Activated naive CD4-positive, alpha-beta T cell treated with anti-CD3 and anti-CD28 coated beads, Interleukin-2, amount 50 U/mL, for 24 hours (primary cell): ENCODE data around the gene ANO3.

Experiments
- H3K27ac Mint-ChIP-seq: one replicate; pipeline ENCODE4 v1.8.0; 2021; ENCODE audit warnings: mild to moderate bottlenecking, mixed read lengths
- H3K27me3 Mint-ChIP-seq: one replicate; pipeline ENCODE4 v1.8.0; 2021; ENCODE audit warnings: mixed read lengths
- H3K36me3 Mint-ChIP-seq: one replicate; pipeline ENCODE4 v1.8.0; 2021; ENCODE audit warnings: mixed read lengths
- H3K4me1 Mint-ChIP-seq: one replicate; pipeline ENCODE4 v1.8.0; 2021; ENCODE audit warnings: mixed read lengths
- H3K4me3 Mint-ChIP-seq: one replicate; pipeline ENCODE4 v1.8.0; 2021; ENCODE audit warnings: mild to moderate bottlenecking, mixed read lengths
- H3K9me3 Mint-ChIP-seq: one replicate; pipeline ENCODE4 v1.8.0; 2021; ENCODE audit warnings: mixed read lengths

Gene ANO3

DNA sequence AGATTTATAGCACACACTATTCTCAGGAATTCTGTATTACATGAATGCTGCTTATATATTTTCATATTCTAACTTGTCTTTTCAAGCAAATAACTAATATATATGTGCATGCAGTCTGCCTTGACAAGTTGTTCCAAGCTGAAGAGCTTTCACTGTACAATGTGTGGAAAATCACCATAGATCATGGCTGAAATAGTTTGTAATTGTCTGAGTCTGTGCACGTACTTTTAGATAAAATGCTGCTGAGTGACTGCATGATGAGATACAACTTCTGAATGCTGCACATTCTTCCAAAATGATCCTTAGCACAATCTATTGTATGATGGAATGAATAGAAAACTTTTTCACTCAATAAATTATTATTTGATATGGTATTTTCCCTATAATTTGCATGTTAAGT lies 331.0 kb downstream of the ANO3 start:
- H3K36me3 Mint-ChIP-seq: no peaks in the 10 kb centered on the region
- no peaks in the 10 kb centered on the region for H3K27me3 Mint-ChIP-seq
- H3K9me3 Mint-ChIP-seq: peaks cover 4% of the 10 kb centered on the region
- H3K4me1 Mint-ChIP-seq: no peaks in the 10 kb centered on the region
- H3K4me3 Mint-ChIP-seq: no peak overlapping the region
- no peak overlapping the region for H3K27ac Mint-ChIP-seq

DNA sequence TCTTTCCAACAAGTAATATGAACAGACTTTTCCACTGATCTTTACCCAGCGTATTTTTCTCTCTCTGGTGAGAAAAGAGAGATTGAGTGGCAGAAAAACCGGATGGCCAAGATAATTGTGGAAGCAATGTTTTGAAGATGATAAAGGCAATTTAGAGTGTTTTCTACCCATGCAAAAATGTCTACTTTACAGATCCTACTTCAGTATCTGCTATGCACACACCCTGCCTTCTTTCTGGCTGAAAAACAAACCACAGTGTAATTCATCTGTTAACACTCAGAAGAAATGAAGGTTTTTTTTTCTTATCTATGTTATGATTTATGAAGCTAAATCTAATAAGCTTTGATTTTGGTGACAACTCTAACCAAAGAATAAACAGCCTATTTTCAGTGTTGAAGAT lies 333.1 kb downstream of the ANO3 start:
- no peaks in the 10 kb centered on the region for H3K27me3 Mint-ChIP-seq
- H3K9me3 Mint-ChIP-seq: peaks cover 7% of the 10 kb centered on the region
- H3K4me1 Mint-ChIP-seq: no peaks in the 10 kb centered on the region
- H3K27ac Mint-ChIP-seq: no peak overlapping the region
- no peaks in the 10 kb centered on the region for H3K36me3 Mint-ChIP-seq
- H3K4me3 Mint-ChIP-seq: no peak overlapping the region

DNA sequence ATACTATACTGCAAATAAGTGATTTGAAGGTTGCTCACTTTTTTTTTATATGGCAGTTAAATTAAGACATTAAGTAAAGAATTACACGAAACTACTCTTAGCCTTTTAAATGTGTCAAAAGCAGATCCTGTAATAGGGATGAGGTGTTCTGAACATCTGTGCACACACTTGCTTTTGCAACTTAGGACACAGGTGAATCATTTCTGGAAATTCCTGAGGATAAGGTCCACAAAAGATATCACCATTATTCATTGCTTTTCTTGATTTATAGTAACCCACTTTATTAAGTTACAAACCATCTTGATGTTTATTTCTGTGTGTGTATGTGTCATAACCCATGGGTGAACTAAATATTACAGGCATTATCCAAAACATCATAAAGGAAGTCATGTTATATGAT lies 334.0 kb downstream of the ANO3 start:
- no peaks in the 10 kb centered on the region for H3K36me3 Mint-ChIP-seq
- no peaks in the 10 kb centered on the region for H3K4me1 Mint-ChIP-seq
- H3K27ac Mint-ChIP-seq: no peak overlapping the region
- H3K4me3 Mint-ChIP-seq: no peak overlapping the region
- H3K27me3 Mint-ChIP-seq: no peaks in the 10 kb centered on the region
- H3K9me3 Mint-ChIP-seq: peaks cover 11% of the 10 kb centered on the region

DNA sequence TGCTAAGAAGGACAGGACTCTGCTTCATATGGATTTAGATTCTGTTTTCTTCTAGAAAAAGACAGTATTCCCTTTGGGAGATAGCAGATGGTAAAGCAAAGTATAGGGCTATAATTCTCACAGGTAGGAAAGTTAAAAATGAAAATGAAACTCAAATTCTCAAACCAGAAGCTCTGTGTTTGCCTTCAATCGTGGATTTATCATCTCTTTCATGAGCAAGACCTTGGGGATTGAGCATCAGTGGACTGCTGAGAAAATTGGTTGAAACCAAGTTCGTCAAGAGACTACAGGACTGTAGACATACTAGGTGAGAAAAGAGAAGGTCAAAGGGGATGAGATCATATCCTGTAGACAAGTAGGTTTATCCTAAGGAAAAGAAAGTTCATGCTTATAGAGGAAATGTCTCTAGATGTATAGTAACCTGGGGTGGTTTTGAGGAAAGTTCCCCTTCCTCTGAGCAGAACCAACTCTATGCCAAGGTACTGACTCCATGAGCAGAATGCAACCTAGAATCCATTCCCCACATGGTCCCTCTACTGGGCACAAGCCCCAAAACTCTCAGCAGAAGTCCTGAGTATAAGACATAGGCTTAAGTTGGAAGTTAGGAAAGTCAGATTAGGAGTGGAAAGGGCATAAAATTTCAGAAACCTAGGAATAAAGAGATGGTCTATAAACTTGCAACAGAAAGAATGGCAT lies 343.5 kb downstream of the ANO3 start:
- no peak overlapping the region for H3K4me3 Mint-ChIP-seq
- peaks cover under 1% of the 10 kb centered on the region for H3K9me3 Mint-ChIP-seq
- H3K27ac Mint-ChIP-seq: no peak overlapping the region
- H3K36me3 Mint-ChIP-seq: no peaks in the 10 kb centered on the region
- H3K4me1 Mint-ChIP-seq: no peaks in the 10 kb centered on the region
- no peaks in the 10 kb centered on the region for H3K27me3 Mint-ChIP-seq

DNA sequence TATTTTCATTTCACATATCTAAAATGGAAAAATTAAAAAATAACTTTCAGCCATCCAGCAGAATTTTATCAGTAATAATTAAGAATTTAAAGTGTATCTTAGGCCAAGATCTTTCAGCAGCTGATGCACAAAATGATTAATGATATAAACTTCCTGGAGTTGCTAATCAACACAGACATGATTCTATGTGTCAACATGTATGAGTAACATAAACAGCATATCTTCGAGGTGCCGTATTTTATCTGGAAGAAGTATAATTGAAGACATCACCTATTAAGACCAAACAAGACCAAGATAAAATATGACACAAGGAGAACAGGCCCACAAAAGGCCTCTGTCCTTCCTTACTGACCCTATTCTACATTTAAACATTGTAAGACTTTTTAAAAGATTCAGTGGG lies 344.7 kb downstream of the ANO3 start:
- Mint-ChIP-seq H3K4me3 (no peak overlapping the region), H3K4me1 (no peaks in the 10 kb centered on the region), H3K9me3 (no peaks in the 10 kb centered on the region), H3K27me3 (no peaks in the 10 kb centered on the region), H3K36me3 (no peaks in the 10 kb centered on the region), H3K27ac (no peak overlapping the region)

DNA sequence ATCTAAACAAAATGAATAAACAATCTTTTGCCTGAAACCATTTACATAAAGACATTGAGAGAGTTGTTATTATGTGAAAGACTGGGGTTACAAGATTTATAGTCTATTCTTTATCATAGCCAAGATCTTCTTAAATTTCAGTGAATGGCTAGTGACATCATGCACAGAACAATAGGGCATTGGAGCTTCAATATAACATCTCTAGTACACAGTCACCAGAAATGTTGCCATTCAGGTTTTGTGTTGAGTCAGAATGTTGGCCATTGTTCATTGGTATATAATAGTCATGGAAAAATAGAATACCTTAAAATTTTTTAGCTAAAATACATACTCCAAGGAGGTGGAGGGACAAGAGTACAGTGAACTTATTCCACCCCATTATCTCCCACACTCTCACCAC lies 345.6 kb downstream of the ANO3 start:
- Mint-ChIP-seq H3K27me3 (no peaks in the 10 kb centered on the region), H3K4me3 (no peak overlapping the region), H3K9me3 (no peaks in the 10 kb centered on the region), H3K4me1 (no peaks in the 10 kb centered on the region), H3K36me3 (no peaks in the 10 kb centered on the region), H3K27ac (no peak overlapping the region)

DNA sequence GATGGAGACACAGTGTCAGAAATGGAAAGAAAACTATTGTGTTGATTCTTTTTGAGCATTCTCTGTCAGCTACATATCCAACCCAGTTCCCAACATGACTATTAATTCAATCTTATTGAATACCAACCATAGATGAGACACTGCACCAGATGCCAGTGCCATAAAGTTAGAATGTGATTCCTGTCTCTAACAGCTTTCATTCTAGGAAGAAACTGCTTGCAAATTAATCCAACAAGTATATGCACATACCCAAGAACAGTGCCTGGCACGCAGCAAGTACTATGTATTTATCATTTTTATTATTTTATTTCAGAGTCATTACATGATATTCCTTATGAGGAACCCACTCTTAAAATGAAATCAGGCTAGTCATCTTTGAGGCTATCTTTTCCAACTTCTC lies 355.4 kb downstream of the ANO3 start:
- Mint-ChIP-seq H3K36me3 (no peaks in the 10 kb centered on the region), H3K27me3 (no peaks in the 10 kb centered on the region), H3K27ac (no peak overlapping the region), H3K4me1 (no peaks in the 10 kb centered on the region), H3K9me3 (no peaks in the 10 kb centered on the region), H3K4me3 (no peak overlapping the region)

DNA sequence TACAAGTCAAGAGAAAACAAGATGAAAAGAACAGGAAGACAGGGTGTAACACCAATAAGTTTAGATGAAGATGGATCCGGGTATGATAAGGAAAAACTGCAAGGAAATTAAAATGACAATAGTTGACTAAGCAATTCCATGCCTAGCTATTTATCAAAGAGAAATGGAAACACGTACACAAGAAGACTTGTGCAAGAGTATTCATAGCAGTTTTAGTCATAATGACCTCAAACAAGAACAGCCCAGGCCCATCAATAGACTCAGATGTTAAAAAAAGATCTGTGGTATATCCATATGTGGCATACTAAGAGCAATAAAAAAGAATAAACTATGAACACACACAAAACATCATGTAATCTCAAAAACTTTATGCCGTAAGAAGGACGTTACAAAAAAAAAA lies 356.8 kb downstream of the ANO3 start:
- H3K9me3 Mint-ChIP-seq: no peaks in the 10 kb centered on the region
- no peak overlapping the region for H3K4me3 Mint-ChIP-seq
- no peaks in the 10 kb centered on the region for H3K27me3 Mint-ChIP-seq
- no peaks in the 10 kb centered on the region for H3K36me3 Mint-ChIP-seq
- H3K4me1 Mint-ChIP-seq: no peaks in the 10 kb centered on the region
- H3K27ac Mint-ChIP-seq: no peak overlapping the region

DNA sequence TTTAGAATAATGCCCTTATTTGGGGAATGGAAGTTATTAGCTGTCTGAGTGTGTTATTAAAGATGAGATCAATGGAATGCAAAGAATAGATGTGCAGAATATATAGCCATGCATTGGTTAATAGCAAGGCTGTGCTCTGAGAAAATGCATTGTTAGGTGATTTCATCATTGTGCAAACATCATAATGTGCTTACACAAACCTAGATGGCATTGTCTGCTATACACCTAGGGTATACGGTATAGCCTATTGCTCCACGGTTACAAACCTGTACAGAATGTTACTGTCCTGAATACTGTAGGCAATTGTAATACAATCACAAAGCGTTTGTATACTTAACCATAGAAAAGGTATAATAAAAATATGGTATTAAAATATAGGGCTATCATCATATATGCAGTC lies 364.4 kb downstream of the ANO3 start:
- no peak overlapping the region for H3K27ac Mint-ChIP-seq
- no peak overlapping the region for H3K4me3 Mint-ChIP-seq
- no peaks in the 10 kb centered on the region for H3K36me3 Mint-ChIP-seq
- H3K27me3 Mint-ChIP-seq: no peaks in the 10 kb centered on the region
- no peaks in the 10 kb centered on the region for H3K9me3 Mint-ChIP-seq
- H3K4me1 Mint-ChIP-seq: no peaks in the 10 kb centered on the region

DNA sequence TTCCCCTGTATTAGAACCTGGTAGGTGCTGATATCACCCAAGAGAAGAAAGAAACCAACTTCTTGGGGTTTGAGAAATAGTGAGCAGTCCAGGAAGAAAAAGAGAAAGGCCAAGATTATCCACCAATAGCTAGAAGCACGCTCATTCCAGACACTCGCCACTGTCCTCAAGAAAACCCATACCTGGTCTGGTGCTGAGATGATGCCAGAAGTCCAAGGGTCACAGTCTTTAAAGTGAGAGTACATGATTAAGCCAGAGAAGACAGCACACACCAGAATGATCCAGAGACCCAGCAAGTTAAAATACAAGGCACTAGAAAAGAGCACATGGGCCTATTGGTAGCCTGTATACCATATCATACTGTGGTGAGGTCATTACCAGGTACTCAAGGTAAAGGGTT lies 366.3 kb downstream of the ANO3 start:
- Mint-ChIP-seq H3K9me3 (no peaks in the 10 kb centered on the region), H3K27ac (no peak overlapping the region), H3K36me3 (no peaks in the 10 kb centered on the region), H3K27me3 (no peaks in the 10 kb centered on the region), H3K4me1 (no peaks in the 10 kb centered on the region), H3K4me3 (no peak overlapping the region)

DNA sequence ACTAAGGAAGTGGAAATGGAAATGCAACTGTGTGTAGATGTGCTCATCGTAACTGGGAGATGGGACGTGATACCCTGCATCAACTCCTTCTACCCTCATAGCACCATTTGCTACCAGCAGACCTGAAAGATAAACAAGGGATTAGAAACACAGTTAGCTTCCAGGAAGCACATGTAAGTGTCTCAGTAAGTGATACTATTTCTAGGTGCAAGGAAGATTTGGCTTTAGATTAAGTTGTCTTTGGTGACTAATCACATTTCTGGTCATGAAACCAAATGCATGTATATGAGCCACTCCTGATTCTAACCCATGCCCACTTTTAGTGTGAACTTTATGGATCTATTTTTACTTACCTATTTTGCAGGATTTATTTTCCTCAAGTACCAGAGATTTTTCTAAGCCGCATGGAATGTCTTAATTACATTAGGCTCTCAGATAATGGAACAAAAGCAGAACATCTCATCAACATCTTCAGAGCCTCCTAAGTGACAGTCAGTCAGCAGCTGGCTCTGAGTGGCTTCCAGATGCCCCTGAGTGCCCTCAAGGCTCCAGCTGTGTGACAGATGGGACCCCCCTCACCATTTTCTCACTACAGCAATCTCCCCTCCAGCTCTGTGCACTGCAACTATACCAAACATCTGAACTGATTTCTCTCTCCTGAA lies 368.8 kb downstream of the ANO3 start:
- Mint-ChIP-seq H3K4me1 (no peaks in the 10 kb centered on the region), H3K27ac (no peak overlapping the region), H3K27me3 (no peaks in the 10 kb centered on the region), H3K4me3 (no peak overlapping the region), H3K36me3 (no peaks in the 10 kb centered on the region), H3K9me3 (peaks cover 7% of the 10 kb centered on the region)

DNA sequence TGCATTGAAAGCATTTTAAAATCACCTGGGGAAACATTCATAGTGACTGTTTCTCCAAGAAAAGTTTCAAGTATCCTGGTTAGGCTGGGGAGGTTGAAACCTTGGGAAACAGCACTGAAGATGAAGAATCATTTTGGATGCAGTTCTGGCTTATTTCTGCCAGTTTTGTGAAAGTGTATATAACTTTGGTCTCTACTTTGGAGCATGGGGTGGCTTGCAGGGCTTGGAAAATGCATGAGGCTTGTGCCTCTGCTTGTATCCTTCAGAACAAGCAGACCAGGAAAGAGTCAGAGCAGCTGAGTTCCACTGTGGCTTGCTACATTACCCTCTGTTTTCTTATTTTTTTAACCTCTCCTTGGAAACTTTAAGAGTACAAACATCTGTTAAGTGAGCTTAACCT lies 370.5 kb downstream of the ANO3 start:
- H3K4me3 Mint-ChIP-seq: no peak overlapping the region
- H3K4me1 Mint-ChIP-seq: no peaks in the 10 kb centered on the region
- H3K27me3 Mint-ChIP-seq: no peaks in the 10 kb centered on the region
- no peak overlapping the region for H3K27ac Mint-ChIP-seq
- no peaks in the 10 kb centered on the region for H3K36me3 Mint-ChIP-seq
- peaks cover 7% of the 10 kb centered on the region for H3K9me3 Mint-ChIP-seq

DNA sequence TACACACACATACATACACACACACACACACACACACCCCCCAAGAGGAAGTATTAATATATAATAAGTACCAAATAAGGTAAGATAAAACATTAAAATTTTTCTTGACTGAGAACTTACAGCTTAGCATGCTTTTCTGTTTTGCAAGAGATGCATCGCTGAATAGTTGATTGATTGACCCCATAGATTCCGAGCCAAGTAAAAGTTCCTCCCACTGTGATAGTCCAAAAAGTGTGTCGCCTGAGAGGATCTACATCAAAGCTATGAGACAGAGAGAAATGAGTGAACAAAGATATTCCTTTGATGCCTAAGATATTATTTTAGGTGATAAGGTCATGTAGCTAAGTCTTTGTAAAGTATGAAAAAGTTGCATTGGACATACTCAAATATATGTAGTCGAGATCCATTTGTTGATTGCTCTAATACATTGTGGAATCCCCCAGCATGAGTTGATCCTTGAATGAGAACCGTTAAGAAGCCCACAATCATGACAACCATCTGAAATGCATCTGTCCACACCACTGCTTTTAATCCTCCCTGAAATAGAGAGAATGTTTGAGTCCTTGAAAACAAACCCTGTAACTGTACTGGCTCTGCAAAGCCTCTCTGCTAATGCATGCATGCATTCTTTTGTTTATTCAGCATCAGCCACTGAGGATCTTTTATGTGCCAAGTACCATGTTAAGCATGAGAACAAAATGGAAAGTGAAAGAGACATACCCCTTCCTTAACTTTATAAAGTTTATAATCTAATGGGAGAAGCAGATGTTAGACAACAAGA lies 371.7 kb downstream of the ANO3 start:
- H3K36me3 Mint-ChIP-seq: no peaks in the 10 kb centered on the region
- no peaks in the 10 kb centered on the region for H3K27me3 Mint-ChIP-seq
- H3K9me3 Mint-ChIP-seq: peaks cover 7% of the 10 kb centered on the region
- H3K4me1 Mint-ChIP-seq: no peaks in the 10 kb centered on the region
- no peak overlapping the region for H3K4me3 Mint-ChIP-seq
- H3K27ac Mint-ChIP-seq: no peak overlapping the region

DNA sequence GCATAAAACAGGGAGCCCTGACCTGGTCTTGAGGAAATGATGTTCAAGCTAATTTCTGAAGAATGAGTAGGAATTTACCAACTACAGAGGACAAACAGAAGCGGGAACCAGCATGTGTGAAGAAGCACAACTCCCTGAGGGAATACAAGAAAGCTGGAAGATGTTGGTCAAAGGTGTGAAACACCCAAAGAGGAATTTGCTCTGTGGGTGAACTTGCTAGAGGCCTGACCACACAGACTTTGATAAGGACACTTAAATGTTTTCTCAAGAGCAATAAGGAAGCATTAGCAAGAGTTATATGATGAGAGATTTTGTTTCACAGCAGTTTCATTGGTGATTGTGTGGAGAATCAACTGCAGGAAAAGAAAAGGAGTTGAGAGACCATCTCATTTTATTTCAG lies 372.3 kb downstream of the ANO3 start:
- Mint-ChIP-seq H3K9me3 (peaks cover 7% of the 10 kb centered on the region), H3K4me3 (no peak overlapping the region), H3K27me3 (no peaks in the 10 kb centered on the region), H3K4me1 (no peaks in the 10 kb centered on the region), H3K36me3 (no peaks in the 10 kb centered on the region), H3K27ac (no peak overlapping the region)

DNA sequence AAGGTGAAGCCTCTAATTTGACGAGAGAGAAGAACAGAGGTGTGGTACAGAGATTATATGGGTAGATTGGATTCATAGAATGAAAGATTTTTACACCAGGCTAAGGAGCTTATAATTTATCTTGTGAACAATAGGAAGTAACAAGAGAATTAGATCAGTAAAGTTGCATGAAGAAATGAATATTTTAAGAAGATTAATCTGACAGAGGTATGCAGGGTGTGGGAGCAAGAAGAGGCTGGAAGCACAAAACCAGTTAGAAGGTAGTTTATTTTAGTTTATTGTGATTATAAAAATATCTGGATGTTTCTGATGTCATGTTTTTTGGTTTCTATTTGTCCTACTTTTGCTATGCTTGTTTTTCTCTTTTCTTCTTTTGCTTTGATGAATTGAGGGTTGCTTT lies 374.3 kb downstream of the ANO3 start:
- H3K27me3 Mint-ChIP-seq: no peaks in the 10 kb centered on the region

DNA sequence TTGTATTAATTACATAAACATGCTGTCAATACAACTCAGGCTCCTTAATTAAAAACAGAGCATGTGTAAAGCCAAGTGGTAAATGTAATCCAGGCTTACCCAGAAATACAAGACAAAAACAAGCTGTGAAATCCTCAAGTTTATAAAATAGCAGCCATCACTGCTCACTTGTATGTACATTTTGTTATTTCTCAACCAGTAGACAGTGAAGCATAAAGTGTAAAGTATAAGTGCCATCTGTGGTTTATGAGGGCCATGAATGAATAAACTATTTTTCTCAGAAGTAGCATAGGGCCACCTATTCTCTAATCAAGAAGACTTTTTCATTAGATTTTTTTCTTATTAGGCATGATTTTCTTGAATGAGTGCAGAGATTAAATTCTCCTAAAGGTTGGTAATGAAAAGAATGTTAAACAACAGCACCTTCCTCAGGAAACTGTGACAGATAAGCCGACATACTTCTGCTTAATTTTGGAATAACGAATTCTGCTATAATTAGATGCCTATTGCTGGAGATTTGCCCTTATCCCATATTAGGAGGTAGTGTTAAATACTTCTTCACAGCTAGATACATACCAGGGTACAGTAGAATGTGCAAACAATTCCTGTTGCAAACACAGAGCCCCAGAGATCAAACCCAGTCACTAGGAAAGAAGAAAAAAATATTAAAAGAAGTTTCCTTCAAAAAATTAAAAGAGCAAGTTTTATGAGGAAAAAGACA lies 377.0 kb downstream of the ANO3 start:
- Mint-ChIP-seq H3K4me3 (no peak overlapping the region), H3K9me3 (peaks cover 15% of the 10 kb centered on the region), H3K36me3 (no peaks in the 10 kb centered on the region), H3K27me3 (peaks cover 2% of the 10 kb centered on the region), H3K4me1 (no peaks in the 10 kb centered on the region), H3K27ac (no peak overlapping the region)

More for the DNA sequence above, 374.3 kb downstream of the ANO3 start:
- Mint-ChIP-seq H3K9me3 (peaks cover 7% of the 10 kb centered on the region), H3K27ac (no peak overlapping the region), H3K4me1 (no peaks in the 10 kb centered on the region), H3K4me3 (no peak overlapping the region), H3K36me3 (no peaks in the 10 kb centered on the region)
